Measurements from ENCODE around the gene HOXA7.

HOXA7 gene

GRCh38 chr7:27133409-27134231 lies 22.9 kb downstream of the HOXA7 start:
- DNase-seq (ENCODE audit: low read depth), result no peak

- no peak for DNase-seq (ENCODE audit: low read depth)
Measured at GRCh38 chr7:27132978-27133377, 23.5 kb downstream of the HOXA7 start.

GRCh38 chr7:27132214-27132613 lies 24.3 kb downstream of the HOXA7 start:
- DNase-seq (ENCODE audit: low read depth), result no peak

- DNase-seq (ENCODE audit: low read depth), result no peak
Measured at GRCh38 chr7:27131390-27131819, 25.1 kb downstream of the HOXA7 start.

- DNase-seq (ENCODE audit: low read depth), result peak; percentile 90
Measured at GRCh38 chr7:27130540-27131389, 25.7 kb downstream of the HOXA7 start, which contains the start of gene HOXA4. Gene HOXA4 (minus strand): TSS chr7:27130757. CDS start chr7:27130733, 24 bp downstream.

GRCh38 chr7:27129729-27130539 lies 26.5 kb downstream of the HOXA7 start:
- DNase-seq (ENCODE audit: low read depth), result peak; percentile 49

- DNase-seq (ENCODE audit: low read depth), result no peak
Measured at GRCh38 chr7:27128776-27129728, 27.4 kb downstream of the HOXA7 start.

- no peak for DNase-seq (ENCODE audit: low read depth)
Measured at GRCh38 chr7:27128034-27128433, 28.4 kb downstream of the HOXA7 start.

- DNase-seq (ENCODE audit: low read depth), result no peak
Measured at GRCh38 chr7:27126596-27127327, 29.7 kb downstream of the HOXA7 start.

GRCh38 chr7:27125986-27126394 lies 30.5 kb downstream of the HOXA7 start:
- no peak for DNase-seq (ENCODE audit: low read depth)

GRCh38 chr7:27124902-27125689 lies 31.4 kb downstream of the HOXA7 start:
- DNase-seq (ENCODE audit: low read depth), result no peak

- DNase-seq (ENCODE audit: low read depth), result no peak
Measured at GRCh38 chr7:27124096-27124901, 32.2 kb downstream of the HOXA7 start.

- no peak for DNase-seq (ENCODE audit: low read depth)
Measured at GRCh38 chr7:27123477-27124053, 32.9 kb downstream of the HOXA7 start.

GRCh38 chr7:27123007-27123476 lies 33.4 kb downstream of the HOXA7 start:
- no peak for DNase-seq (ENCODE audit: low read depth)

GRCh38 chr7:27122077-27122910 lies 34.2 kb downstream of the HOXA7 start:
- DNase-seq (ENCODE audit: low read depth), result no peak

- no peak for DNase-seq (ENCODE audit: low read depth)
Measured at GRCh38 chr7:27121684-27122076, 34.8 kb downstream of the HOXA7 start.

GRCh38 chr7:27119412-27119911 lies 37.0 kb downstream of the HOXA7 start:
- DNase-seq (ENCODE audit: low read depth), result no peak
